Astrocyte of the cerebellum (primary cell): ENCODE data around the gene TMPRSS6.

Experiments used
- DNase-seq: peaks from one replicate; pipeline ENCODE4 v3.0.0-alpha.2; 2011; ENCODE audit warnings: low read depth
- H3K4me3 ChIP-seq: 2 replicates; pipeline ENCODE4 v1.5.1; 2011; ENCODE audit warnings: mild to moderate bottlenecking, low read depth, low read length, moderate library complexity
- in situ Hi-C: cut with HindIII; loops from 2 replicates; pipeline ENCODE4 v1.10.0; 2017; ENCODE audit warnings: low sequenced_read_pairs
- TF ChIP-seq, protein P1 (sequence below): IDR thresholded peaks from 2 replicates; pipeline ENCODE4 v1.5.1; 2012; ENCODE audit warnings: low read length, low read depth, moderate library complexity, mild to moderate bottlenecking; ENCODE audit errors: missing control alignments

TMPRSS6 gene

DNA sequence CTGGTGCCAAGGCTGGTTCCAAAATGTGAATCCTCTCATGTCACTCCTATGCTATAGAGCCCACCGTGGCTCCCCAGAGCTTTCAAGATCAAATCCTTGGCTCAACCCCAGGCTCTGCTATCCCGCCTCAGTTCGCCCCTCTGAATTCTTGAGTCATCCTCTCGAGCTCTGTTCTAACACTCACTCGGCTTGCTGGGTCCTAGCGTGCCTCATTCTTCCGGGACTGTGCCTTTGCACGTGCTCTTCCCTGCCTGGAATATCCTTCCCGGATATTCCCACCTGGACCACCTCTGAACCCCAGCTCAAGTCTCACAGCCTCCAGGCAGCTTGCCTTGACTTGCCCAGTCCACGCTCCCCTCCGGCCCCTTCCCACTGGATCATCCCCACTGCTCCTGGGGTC lies 45.0 kb downstream of the TMPRSS6 start:
- H3K4me3 ChIP-seq = no peak overlapping the region
- TF ChIP-seq, protein P1, sequence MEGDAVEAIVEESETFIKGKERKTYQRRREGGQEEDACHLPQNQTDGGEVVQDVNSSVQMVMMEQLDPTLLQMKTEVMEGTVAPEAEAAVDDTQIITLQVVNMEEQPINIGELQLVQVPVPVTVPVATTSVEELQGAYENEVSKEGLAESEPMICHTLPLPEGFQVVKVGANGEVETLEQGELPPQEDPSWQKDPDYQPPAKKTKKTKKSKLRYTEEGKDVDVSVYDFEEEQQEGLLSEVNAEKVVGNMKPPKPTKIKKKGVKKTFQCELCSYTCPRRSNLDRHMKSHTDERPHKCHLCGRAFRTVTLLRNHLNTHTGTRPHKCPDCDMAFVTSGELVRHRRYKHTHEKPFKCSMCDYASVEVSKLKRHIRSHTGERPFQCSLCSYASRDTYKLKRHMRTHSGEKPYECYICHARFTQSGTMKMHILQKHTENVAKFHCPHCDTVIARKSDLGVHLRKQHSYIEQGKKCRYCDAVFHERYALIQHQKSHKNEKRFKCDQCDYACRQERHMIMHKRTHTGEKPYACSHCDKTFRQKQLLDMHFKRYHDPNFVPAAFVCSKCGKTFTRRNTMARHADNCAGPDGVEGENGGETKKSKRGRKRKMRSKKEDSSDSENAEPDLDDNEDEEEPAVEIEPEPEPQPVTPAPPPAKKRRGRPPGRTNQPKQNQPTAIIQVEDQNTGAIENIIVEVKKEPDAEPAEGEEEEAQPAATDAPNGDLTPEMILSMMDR = no peak
- no peak for DNase-seq
- in situ Hi-C loops = no loop called here

DNA sequence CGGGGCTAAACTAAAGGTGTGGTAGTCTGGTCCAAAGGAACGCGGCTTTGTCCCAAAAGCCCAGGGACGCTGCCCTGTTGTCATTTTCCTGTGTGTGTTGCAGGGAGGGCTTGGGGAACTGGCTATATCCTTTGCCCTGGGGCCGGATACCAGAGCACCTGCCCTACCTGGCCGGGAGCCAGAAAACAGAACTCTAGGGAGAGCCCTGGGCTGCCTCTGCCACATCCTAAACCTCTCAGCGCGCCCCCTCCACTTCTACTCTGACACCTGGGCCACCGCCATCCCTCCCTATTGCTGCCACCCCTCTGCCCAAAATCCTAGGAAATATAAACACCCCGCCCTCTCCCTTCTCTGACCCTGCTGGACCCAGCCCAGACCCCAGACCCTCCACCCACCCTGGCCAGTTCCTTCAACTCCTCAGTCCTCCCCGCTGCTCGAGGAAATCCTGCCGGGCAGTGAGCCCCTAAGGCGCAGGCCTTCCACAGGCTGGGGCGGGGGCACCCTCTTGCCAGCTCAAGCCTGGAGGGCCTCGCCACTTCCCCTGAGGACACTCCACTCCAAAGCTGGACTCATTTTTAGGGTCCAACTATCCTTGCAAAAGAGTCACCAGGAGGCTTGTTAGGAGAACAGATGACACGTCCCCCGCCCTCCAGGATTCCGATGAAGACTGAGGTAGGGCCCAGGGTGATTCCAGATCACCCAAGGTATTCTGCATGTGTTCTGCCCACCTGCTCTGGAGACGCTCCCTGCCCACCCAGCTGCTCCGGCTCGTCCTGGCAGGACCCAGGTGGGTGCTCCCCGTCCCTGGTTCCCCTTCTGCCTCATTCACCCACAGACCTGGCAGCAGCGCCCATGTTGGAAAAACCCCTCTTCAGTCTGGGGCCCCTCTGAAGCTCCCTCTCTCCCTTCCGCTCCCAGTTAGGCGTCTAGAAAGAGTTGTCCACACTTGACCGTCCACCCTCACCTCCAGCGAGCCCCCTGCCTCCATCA lies 45.8 kb downstream of the TMPRSS6 start:
- in situ Hi-C loops = no loop called here
- no peak overlapping the region for H3K4me3 ChIP-seq
- TF ChIP-seq, protein P1 = no peak
- DNase-seq = no peak

DNA sequence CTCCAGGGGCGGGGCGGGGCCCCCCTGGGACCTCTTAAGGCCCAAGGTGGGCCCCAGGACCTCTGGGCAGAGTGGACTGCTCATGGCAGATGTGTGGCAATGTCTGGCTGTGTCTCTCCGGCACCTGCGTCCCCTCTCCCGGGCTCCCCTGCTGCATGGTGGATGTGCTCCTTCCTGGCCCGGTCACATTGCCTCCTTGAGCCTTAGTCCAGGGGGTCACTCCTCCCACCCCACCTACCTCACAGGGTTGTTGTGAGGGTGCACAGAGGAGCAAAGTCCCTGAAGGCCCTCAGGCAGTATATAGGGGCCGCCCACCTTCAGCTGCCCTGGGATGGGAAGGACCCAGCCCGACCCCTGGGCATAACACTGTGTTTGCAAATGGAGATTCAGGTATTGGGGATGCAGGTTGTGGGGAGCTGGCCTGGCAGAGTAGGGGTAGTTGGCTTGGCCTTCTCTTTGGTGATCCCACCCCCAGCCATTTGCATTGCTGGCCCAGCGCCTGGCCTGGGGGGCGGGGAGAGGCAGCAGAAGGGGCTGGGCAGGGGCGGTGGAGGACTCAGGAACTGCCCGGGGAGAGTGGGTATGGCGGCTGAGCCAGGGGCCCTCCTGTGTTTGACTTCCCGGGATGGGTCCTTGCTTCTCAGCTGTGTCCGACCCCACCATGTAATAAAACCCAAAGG lies 46.7 kb downstream of the TMPRSS6 start:
- in situ Hi-C loops = no loop called here
- H3K4me3 ChIP-seq = no peak overlapping the region
- no peak for DNase-seq
- TF ChIP-seq, protein P1 = no peak

DNA sequence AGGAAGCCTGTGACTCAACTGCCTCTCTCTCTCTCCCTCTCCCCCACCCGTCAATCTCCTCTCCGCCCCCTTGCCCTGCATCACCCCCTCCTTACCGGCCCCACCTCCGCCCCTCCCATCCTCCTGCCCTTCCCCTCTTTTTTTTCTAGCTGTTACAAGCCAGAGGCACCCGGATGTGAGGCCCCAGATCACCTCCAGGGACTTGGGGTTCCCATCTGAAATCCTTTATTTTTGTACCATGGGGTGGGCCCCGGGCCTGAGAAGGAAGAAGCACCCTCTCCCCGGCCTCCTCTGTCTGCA lies 47.2 kb downstream of the TMPRSS6 start:
- TF ChIP-seq, protein P1 = no peak
- no peak overlapping the region for H3K4me3 ChIP-seq
- in situ Hi-C loops = no loop called here
- DNase-seq = no peak

DNA sequence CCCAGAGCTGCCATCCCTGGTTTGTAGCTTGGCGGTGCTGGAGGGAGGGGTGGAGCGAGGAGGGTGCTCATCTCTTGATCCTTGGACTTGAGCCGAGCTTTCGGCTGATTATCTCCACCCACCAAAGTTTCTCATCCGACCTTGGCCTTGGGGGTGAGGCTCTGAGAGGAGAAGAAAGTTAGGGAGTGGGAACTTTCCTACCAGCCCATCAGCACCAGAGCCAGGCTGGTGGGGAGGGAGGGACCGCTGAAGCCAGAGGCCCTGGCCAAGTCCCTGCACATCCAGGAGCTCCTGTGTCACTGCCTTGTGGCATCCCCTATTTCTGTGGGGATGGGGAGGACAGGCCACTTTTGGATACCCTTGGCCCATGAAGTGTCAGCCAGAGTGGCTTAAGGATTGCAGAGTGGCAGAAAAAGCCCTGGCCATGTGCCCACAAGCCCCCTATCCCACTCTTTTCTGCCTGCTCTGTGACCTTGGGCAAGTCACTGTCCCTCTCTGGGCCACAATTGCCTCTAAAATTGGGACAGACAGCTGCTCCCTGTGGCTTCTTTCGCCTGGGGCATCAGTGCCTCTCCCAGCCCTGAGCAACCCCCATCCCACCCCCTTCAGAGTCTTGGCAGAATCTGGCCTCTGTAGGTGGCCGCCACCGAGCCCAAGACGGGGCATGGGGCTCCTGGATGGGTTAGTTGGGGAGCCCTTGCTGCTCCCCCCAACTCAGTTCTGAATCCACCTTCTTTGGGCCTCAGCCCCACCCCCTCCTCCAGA lies 47.7 kb downstream of the TMPRSS6 start:
- in situ Hi-C loops = no loop called here
- no peak for DNase-seq
- TF ChIP-seq, protein P1 = no peak
- no peak overlapping the region for H3K4me3 ChIP-seq
